ENCODE results near the gene DMRT3.

DNA sequence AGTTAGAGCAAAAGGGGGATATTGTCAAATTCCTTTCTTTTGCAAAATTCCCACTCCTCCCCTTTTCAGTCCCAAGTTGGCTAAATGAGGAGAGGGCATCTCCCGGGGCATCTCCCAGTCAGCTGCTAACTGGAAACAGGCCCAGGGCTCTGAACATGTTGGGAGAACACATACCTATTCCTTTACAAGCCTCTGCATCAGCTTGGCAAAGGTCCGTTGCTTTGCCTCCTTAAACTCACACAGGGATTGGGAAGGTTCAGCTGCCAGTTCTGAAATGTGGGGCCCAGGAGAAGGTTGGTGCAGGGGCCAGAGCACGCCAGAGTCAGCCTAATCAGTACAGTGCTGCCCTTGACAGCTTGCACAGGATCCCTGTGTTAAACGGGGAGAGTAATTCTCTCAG lies 11.0 kb upstream of the DMRT3 start:
- no peak for TF ChIP-seq ZNF274 (IDR thresholded peaks at IDR 0.05; ENCODE audit: low read depth, low read length)
- TF ChIP-seq YY1 (IDR thresholded peaks at IDR 0.05; ENCODE audit: insufficient read depth, insufficient read length): no peak
